T1000 (cell line): ENCODE data around the gene NRG2.

ENCODE experiments used
- DNase-seq: peaks from one replicate; lab custom pipeline; 2025; ENCODE audit warnings: mixed read lengths; lab: John Stamatoyannopoulos, UW

The NRG2 gene

GRCh38 chr5:140042643-140043507, at the start of gene NRG2:
Gene NRG2 (minus strand): TSS chr5:140043299.
- peak; percentile 38 for DNase-seq

DNA sequence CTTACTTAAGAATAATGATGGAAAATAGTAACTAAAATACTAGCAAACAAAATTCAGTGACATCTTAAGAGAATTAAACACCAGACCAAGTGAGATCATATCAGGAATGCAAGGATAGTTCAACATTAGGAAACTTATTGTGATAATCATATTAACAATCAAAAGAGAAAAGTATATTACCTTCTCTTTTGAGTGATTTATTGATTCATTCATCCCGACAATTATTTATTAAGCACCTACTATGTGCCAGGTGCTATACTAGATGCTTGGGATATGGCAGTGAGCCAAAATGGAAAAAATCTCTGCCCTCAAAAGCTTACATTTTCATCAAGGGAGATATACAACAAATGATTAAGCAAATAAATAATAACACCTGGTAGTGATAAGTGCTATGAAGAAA, 47.2 kb upstream of the NRG2 start:
- DNase-seq, result no peak

DNA sequence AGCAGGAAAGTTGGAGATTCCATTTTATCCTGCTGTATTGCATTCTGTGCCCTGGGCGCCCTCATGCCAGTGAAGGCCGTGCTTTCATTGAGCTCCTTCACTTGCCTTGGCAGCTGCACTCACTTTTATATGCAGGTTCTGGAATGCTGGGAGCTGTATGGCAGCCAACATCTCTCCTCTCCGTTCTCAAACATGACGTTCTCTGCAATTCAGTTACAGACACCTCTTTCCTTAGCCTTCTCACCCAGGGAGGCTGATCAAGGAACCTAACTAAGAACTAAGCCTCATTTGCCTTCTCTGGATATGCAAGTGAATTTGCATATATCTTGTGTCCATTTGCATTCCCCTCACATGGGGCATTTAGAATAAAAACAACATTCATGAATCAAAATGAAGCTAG, 41.4 kb upstream of the NRG2 start:
- DNase-seq, result no peak

DNA sequence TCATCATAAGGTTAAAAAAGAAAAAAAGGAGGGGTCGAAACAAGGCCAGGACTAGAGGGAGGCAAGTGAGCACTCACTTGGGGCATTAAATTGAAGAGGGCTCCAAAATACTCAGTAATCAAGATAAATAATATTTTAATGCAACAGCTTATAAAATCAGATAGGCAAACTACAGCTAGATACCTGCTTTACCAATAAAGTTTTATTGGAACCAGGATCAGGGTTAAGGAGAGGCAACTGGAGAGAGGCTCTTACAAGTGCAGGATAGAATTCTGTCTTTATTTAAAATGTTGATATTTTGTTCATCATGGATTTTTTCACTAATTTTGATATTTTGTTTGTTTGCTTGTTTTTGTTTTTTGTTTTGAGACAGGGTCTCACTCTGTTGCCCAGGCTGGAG, 40.6 kb upstream of the NRG2 start:
- DNase-seq, result no peak

- DNase-seq, result no peak
These were observed 40.0 kb upstream of the NRG2 start for GRCh38 chr5:140083120-140083519.

DNA sequence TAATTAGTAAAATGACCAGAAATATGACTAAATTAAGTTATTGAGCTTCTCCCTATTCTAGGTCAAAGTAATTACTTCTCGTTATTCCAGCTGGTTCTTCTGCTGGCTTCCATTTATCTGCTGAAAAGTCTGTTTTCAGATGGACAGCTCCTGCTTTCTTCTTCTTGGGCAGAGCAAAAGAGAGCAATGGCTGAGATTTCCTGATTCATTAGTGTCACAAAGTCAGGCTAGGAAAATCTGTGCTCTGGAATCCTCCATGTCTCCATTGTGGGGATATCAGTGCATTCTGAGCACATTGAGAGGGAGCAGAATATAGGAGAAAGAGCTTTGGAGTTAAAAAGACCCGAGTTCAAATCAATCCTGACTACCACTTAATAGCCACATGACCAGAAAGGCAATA, 33.7 kb upstream of the NRG2 start:
- no peak for DNase-seq

DNA sequence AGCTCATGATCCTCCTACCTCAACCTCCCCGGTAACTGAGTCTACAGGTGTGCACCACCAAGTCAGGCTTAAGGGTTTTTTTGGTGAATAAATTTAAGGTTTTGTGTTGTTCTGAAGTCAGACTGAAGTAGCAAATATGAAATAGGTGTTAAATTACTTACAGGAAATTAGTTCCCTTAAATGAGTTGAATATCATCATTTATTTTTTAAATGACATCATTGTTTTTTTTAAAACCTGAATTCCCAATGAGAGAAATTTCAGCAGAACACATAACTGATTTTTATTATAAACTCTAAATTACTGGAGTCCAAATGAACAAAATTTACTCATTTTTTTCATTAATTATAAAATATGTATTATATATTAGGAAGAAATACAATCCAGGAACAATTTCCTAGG, 33.0 kb upstream of the NRG2 start:
- DNase-seq, result no peak

DNA sequence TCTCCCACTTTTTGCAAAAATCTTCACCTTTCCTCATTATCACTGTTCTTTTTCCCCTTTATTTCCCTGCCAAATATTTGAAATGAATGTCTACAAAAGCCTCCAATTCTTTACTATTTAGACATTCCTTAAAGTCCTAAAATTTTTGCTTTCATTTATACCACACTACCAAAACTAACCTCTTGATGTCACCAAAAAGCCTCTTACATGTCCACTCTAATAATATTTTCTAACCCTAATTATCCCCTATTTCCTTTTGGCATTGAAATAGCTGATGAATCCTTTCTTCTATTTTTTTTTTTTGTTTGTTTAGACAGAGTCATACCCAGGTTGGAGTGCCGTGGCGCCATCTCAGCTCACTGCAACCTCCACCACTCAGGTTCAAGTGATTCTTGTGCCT, 32.3 kb upstream of the NRG2 start:
- no peak for DNase-seq

- no peak for DNase-seq
These were observed 30.2 kb upstream of the NRG2 start for GRCh38 chr5:140073296-140073695.

DNA sequence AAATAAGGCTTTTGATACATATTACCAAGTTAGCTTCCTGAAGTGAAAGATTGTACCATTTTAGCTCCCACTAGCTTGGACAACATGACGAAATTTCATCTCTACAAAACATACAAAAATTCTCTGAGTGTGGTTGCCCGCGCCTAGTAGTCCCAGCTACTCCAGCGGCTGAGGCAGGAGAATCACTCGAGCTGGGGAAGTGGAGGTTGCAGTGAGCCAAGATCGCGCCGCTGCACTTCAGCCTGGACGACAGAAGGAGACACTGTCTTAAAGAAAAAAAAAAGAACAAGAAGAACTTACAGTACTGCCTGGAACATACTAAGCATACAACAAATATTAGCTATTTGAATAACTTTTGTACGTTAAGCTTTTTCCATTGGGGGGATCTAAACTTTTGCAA, 29.7 kb upstream of the NRG2 start:
- DNase-seq, result no peak

DNA sequence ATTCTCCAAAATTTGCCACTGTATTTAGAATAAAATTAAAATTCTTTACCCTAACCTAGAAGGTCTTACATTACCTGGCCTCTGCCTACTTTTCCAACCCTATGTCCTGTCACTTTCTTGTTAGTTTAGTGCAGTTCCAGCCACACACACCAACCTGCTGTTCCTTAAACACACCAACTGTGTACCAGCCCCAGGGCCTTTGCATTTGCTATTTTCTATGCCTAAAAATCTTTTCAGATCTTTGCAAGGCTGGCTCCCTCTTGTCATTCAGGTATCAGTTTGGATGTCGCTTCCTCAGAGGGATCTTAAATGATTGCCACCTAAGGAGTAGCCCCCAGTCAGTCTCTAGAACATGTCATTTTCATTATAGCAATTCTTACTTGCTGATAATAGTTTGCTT, 17.7 kb upstream of the NRG2 start:
- DNase-seq, result no peak

- DNase-seq, result no peak
These were observed 15.3 kb upstream of the NRG2 start for GRCh38 chr5:140058212-140058932.

DNA sequence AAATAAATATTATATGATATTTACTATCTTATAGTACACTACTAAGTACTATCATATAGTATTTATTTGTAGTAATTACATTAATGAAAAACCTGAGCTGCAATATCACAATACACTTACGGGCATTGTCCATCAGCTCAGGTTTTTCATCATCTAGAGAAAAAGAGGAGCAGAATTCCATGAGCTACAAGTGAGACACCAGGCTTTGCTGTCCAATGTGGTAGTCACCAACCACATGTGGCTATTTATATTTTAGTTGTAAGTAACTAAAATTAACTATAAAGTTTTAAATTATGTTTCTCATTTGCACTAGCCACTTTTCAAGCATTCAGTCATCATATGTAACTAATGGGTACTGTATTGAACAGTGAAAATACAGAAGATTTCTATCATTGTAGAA, 13.8 kb upstream of the NRG2 start:
- DNase-seq, result no peak

DNA sequence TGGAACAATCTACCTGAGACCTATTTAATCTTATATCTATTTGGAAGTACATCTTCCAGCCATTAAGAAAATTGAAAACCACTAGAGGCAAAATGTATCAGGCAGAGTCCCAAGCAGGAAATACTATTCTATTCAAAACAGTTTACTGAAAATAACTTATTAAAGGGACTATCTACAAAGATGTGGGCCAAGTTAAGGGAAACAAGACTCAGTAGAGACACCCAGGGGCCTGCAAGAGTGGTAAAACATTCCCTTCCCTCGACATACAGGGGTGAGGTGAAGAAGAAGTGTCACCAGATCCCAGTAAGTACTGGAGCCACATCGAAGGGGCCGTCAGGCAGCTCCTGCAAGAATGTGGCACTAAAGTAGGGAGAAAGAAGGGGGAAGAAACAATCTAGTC, 12.1 kb upstream of the NRG2 start:
- DNase-seq, result no peak

- no peak for DNase-seq
These were observed 11.1 kb upstream of the NRG2 start for GRCh38 chr5:140054086-140054689.

GRCh38 chr5:140051950-140052349, 8.9 kb upstream of the NRG2 start:
- no peak for DNase-seq

GRCh38 chr5:140049713-140050112, 6.6 kb upstream of the NRG2 start:
- DNase-seq, result no peak

DNA sequence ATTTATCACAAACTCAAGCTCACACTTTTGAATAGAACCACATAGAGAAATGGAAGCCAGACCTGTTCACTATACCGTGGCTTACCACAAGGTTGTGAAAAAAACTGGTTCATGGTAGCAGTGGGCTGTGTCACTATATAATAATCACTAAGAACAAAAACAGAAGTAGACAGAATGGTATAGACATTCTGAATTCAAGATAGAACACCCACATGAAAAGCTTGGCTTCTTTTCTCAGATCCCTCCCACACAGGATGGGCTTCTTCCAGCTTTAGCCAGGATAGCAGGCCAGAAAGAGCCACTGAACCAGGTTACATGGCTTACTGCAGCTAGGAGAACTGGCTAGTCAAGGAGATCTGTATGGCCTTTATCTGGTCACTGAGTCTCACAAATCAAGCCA, 6.1 kb upstream of the NRG2 start:
- DNase-seq, result no peak

GRCh38 chr5:140044041-140044440, 942 bp upstream of the NRG2 start:
- no peak for DNase-seq

DNA sequence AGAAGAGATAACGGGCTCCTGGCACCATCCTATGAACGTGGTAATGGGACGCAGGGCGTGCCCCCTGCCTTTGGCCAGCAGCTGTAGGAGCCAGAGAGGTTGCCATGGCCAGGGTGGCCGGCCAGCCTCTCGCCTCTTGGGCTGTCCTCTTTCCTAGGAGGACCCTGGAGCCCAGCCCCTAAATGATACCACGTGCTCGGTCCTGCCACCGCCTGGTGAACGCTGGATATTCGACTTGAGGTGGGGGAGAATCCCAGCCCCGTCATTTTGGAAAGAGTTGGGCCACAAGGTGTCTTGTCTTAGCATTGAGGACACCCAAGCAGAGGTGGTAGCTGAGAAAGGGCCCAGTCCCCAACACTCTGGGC, 391 bp upstream of the NRG2 start:
- DNase-seq, result peak; percentile 38

DNA sequence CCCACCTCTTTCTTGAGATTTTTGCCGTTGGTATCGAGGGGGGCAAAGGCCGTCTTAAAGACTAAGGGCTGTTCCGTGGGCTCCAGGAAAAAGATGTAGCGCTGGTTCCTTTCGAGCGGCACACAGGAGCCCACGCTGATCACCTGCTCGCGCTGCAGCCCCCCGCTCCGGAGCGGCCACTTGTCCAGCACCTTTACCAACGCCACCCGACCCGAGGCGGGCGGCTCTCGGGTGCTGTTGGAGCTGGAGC, 781 bp downstream of the NRG2 start:
- no peak for DNase-seq

- DNase-seq, result peak; percentile 63
These were observed 1.4 kb downstream of the NRG2 start for GRCh38 chr5:140041492-140042392.
